ENCODE data around the gene SERTAD4.
"Not testable (repeated sequence)": the region's sequence is repeated elsewhere in the genome, so short reads cannot be mapped to it uniquely, and the experiment has no call there.

Gene SERTAD4

GRCh38 chr1:210232511-210233215 lies at the start of gene SERTAD4:
Gene SERTAD4 (plus strand): TSS chr1:210232796. CDS start chr1:210237961, 5,165 bp downstream.
- Mint-ChIP-seq H3K27me3 (peaks cover 52% of the 10 kb centered on the region), H3K9me3 (no peaks in the 10 kb centered on the region), H3K4me1 (peaks cover 6% of the 10 kb centered on the region), H3K36me3 (no peaks in the 10 kb centered on the region), H3K27ac (no peak within 1 kb of the TSS), H3K4me3 (peak within 1 kb of the TSS; percentile 63)
- peak; percentile 26 for ATAC-seq

DNA sequence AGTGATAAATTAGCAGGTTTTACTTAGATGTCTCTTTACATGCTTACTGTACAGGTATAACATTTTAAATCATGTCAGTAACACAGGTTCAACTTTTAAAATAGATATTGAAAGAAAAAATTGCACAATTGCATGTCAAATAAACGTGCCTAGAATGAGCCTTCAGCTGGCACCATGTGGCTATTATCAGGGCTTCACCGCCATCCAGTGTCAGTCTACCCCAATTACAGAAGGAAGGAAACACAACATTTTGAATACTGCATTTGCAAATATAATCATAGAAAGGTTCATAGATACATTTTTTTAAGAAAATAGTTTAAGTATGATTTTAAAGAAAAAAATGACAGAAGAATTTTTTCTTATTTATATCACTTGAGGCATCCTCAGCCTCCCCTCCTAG lies 47.5 kb upstream of the SERTAD4 start:
- H3K27ac Mint-ChIP-seq: no peak overlapping the region
- H3K4me1 Mint-ChIP-seq: no peaks in the 10 kb centered on the region
- H3K9me3 Mint-ChIP-seq: no peaks in the 10 kb centered on the region
- no peak overlapping the region for H3K4me3 Mint-ChIP-seq
- H3K27me3 Mint-ChIP-seq: peaks cover 22% of the 10 kb centered on the region
- no peak for ATAC-seq
- no peaks in the 10 kb centered on the region for H3K36me3 Mint-ChIP-seq

DNA sequence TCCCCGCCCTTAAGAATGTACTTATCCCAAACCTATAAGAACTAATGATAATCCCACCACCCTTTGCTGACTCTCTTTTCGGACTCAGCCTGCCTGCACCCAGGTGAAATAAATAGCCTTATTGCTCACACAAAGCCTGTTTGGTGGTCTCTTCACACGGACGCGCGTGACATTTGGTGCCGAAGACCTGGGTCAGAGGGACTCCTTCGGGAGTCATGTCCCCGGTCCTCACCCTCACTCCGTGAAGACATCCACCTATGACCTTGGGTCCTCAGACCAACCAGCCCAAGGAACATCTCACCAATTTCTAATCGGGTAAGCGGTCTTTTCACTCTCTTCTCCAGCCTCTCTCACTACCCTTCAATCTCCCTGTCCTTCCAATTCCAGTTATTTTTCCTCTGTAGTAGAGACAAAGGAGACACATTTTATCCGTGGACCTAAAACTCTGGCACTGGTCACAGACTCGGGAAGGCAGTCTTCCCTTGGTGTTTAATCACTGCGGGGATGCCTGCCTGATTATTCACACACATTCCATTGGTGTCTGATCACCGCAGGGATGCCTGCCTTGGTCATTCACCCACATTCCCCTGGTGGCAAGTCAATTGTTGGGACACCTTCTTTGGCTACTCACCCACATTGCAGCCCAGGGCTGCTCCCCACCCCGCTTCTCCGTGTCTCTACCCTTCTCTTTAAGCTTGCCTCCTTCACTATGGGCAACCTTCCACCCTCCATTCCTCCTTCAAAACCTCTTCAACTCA lies 44.6 kb upstream of the SERTAD4 start:
- H3K27me3 Mint-ChIP-seq, H3K27ac Mint-ChIP-seq, ATAC-seq, H3K36me3 Mint-ChIP-seq, H3K4me1 Mint-ChIP-seq, H3K4me3 Mint-ChIP-seq, H3K9me3 Mint-ChIP-seq: not testable (repeated sequence)

- no peaks in the 10 kb centered on the region for H3K9me3 Mint-ChIP-seq
- H3K27me3 Mint-ChIP-seq: no peaks in the 10 kb centered on the region
- H3K27ac Mint-ChIP-seq: no peak overlapping the region
- no peak overlapping the region for H3K4me3 Mint-ChIP-seq
- no peaks in the 10 kb centered on the region for H3K36me3 Mint-ChIP-seq
- H3K4me1 Mint-ChIP-seq: no peaks in the 10 kb centered on the region
- ATAC-seq: no peak
Observed at GRCh38 chr1:210189426-210189825, 43.2 kb upstream of the SERTAD4 start.

- no peak overlapping the region for H3K27ac Mint-ChIP-seq
- H3K36me3 Mint-ChIP-seq: no peaks in the 10 kb centered on the region
- ATAC-seq: no peak
- no peaks in the 10 kb centered on the region for H3K4me1 Mint-ChIP-seq
- H3K27me3 Mint-ChIP-seq: peaks cover 5% of the 10 kb centered on the region
- H3K9me3 Mint-ChIP-seq: no peaks in the 10 kb centered on the region
- no peak overlapping the region for H3K4me3 Mint-ChIP-seq
Observed at GRCh38 chr1:210195635-210196160, 36.9 kb upstream of the SERTAD4 start.

GRCh38 chr1:210196266-210196665 lies 36.3 kb upstream of the SERTAD4 start:
- not testable (repeated sequence) for H3K4me3 Mint-ChIP-seq

GRCh38 chr1:210198840-210199239 lies 33.8 kb upstream of the SERTAD4 start:
- Mint-ChIP-seq H3K4me3 (no peak overlapping the region), H3K4me1 (no peaks in the 10 kb centered on the region), H3K27me3 (peaks cover 12% of the 10 kb centered on the region), H3K36me3 (no peaks in the 10 kb centered on the region), H3K27ac (no peak overlapping the region), H3K9me3 (no peaks in the 10 kb centered on the region)
- ATAC-seq: no peak

More at GRCh38 chr1:210196266-210196665, 36.3 kb upstream of the SERTAD4 start:
- not testable (repeated sequence) for H3K27ac Mint-ChIP-seq, H3K9me3 Mint-ChIP-seq, H3K36me3 Mint-ChIP-seq, ATAC-seq, H3K4me1 Mint-ChIP-seq
- peaks cover 11% of the 10 kb centered on the region for H3K27me3 Mint-ChIP-seq

DNA sequence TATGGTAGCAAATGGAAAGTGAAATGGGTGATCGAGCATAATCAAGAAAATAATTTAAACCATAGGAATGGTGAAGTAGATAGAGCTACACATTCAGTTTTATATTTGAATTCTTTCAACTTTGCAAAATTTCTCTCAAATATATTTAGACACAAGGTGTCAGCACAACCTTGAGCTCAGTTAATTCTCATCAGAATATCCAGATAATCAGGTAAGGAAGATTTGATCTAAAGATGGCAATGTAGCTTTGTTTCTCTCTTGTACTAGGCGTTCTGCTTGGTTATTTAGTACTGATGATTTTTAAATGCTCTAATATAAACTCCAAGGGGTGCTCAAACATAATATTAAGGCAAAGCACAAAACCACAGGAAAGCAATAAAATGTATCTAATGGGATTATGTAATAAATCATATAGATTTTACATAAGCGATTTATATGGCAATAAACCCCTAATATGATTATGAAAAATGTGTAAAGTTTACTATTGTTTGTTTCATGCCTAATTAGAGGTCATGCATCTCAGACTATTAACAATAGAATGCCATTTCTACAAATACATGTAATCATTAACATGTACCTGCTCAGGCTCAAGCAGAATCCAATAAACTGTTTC lies 32.4 kb upstream of the SERTAD4 start:
- Mint-ChIP-seq H3K4me1 (no peaks in the 10 kb centered on the region), H3K27me3 (peaks cover 12% of the 10 kb centered on the region), H3K36me3 (no peaks in the 10 kb centered on the region), H3K27ac (no peak overlapping the region), H3K9me3 (no peaks in the 10 kb centered on the region), H3K4me3 (no peak overlapping the region)
- ATAC-seq: no peak

DNA sequence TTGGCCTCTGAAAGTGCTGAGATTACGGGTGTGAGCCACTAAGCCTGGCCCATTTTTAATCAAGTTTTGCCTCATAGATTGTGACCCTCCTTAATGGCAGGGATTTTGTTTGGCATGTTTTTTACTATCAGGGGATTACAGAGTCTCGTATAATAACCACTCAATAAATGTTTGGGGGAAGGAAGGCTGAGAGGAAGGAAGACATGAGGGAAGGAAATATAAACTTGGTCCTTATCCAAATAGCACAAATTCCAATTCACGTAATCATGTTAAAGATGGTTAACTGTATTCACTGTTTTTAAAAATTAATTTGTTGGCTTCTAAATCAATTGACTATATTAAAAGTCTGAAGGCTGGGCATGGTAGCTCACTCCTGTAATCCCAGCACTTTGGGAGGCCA lies 30.9 kb upstream of the SERTAD4 start:
- Mint-ChIP-seq H3K36me3 (no peaks in the 10 kb centered on the region), H3K9me3 (no peaks in the 10 kb centered on the region), H3K27ac (no peak overlapping the region), H3K4me3 (no peak overlapping the region), H3K27me3 (peaks cover 22% of the 10 kb centered on the region), H3K4me1 (no peaks in the 10 kb centered on the region)
- no peak for ATAC-seq

DNA sequence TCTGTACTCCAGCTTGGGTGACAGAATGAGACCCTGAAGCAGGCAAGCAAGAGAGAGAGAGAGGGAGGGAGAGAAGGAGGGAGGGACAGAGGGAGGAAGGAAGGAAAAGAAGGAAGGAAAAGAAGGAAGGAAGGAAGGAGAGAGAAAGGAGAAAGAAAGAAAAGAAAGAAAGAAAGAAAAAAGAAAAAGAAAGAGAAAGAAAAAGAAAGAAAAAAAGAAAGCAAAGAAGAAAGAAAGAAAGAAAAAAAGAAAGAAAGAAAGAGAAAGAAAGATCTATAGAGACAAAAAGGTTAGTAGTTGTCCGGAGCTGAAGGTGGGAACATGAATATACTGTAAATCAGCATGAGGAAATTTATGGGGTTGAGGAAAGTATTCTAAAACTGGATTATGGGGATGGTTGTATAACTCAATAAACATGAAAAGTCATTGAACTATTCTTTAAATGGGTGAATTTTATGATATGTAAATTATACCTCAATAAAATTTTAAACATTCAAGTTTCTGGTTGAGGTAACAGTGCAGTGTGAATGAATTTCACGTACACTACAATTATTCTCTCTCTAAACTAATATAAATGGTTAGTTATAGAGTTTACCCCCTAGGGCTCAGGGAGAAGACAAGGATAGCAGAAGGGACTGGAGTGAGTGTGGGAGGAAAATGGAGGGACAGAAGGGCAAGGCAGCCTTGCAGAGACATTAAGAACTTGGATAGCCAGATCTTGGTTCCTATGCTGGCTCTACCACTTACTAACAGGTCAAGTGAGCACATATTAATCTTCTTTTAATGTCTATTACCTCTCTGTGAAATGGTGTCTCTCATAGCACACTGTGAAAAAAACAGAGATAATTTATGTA lies 24.8 kb upstream of the SERTAD4 start:
- ATAC-seq: no peak
- H3K27ac Mint-ChIP-seq: no peak overlapping the region

GRCh38 chr1:210213335-210213734 lies 19.3 kb upstream of the SERTAD4 start:
- Mint-ChIP-seq H3K36me3 (no peaks in the 10 kb centered on the region), H3K4me1 (no peaks in the 10 kb centered on the region), H3K4me3 (no peak overlapping the region), H3K9me3 (no peaks in the 10 kb centered on the region), H3K27ac (no peak overlapping the region), H3K27me3 (peaks cover 65% of the 10 kb centered on the region)
- ATAC-seq: no peak

More for the DNA sequence above, 24.8 kb upstream of the SERTAD4 start:
- Mint-ChIP-seq H3K9me3 (no peaks in the 10 kb centered on the region), H3K27me3 (peaks cover 50% of the 10 kb centered on the region), H3K4me1 (no peaks in the 10 kb centered on the region), H3K36me3 (no peaks in the 10 kb centered on the region), H3K4me3 (no peak overlapping the region)

DNA sequence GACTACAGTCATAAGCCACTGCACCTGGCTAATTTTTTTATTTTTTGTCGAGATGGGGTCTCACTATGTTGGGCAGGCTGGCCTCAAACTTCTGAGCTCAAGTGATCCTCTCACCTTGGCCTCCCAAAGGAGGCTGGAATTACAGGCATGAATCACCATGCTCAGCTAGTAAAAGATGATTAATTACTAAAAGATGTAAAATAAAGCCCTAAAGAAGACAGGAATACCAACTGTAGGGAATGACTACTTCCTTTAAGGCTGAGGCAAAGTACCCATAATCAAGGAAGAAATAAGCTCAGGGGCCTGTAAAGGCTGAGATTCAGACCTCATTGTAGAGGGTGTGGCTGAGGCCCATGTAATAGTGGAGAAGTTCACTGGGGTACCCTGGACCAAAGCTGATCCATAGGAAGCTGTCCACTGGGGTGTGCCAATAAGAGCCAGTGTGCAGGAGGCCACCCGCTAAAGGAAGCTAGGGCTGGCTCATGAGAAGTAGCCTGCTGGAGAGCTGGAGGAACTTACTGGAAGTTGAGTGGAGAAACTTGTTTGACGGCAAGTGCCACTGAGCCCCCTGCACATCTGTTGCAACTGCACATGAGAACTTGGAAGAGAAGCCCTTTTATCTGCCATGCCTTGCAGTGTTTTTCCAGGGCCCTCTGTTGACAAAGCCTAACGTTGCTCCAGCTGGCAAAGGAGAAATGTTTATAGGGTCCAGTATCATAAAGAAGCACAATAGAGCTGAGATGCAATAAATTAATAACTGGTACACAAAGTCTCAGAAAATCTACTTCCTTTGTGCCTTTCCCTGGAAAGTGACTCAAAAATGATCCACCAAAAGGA lies 17.8 kb upstream of the SERTAD4 start:
- H3K4me3 Mint-ChIP-seq: no peak overlapping the region
- no peak for ATAC-seq
- no peaks in the 10 kb centered on the region for H3K36me3 Mint-ChIP-seq
- H3K9me3 Mint-ChIP-seq: no peaks in the 10 kb centered on the region
- H3K27me3 Mint-ChIP-seq: peaks cover 56% of the 10 kb centered on the region
- no peaks in the 10 kb centered on the region for H3K4me1 Mint-ChIP-seq
- H3K27ac Mint-ChIP-seq: no peak overlapping the region

DNA sequence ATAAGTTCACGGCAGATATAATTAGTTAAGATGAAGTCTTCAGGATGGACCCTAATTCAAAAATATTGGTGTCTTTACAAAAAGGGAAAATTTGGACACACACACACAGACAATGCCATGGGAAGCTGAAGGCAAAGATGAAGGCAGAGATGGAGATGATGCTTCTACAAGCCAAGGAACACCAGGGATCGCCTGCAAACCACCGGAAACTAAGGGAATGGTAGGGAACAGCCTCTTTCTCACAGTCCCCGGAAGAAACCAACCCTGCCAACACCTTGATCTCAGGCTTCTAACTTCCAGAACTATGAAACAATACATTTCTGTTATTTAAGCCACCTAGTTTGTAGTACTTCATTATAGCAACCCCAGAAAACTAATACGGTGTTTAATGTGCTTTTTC lies 15.1 kb upstream of the SERTAD4 start:
- no peaks in the 10 kb centered on the region for H3K36me3 Mint-ChIP-seq
- ATAC-seq: no peak
- H3K4me3 Mint-ChIP-seq: no peak overlapping the region
- no peaks in the 10 kb centered on the region for H3K4me1 Mint-ChIP-seq
- no peaks in the 10 kb centered on the region for H3K9me3 Mint-ChIP-seq
- no peak overlapping the region for H3K27ac Mint-ChIP-seq
- H3K27me3 Mint-ChIP-seq: peaks cover 53% of the 10 kb centered on the region

DNA sequence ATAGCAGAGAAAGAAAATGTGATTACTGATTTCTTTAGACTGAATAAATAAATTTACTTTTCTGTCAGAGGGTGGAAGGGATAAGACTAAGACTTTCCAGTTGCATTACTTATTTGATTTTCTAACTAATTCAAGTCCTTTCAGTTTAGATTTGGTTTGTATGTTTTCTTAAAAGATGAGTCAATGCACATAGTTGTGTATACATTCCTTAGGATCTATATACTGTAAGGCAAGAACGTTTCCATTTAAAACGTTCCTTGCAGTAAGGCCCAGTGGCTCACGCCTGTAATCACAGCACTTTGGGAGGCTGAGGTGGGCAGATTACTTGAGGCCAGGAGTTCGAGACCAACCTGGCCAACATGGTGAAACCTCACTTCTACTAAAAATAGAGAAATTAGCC lies 14.5 kb upstream of the SERTAD4 start:
- Mint-ChIP-seq H3K36me3 (no peaks in the 10 kb centered on the region), H3K27ac (no peak overlapping the region), H3K4me3 (no peak overlapping the region), H3K27me3 (peaks cover 50% of the 10 kb centered on the region), H3K9me3 (no peaks in the 10 kb centered on the region), H3K4me1 (no peaks in the 10 kb centered on the region)
- no peak for ATAC-seq

All from stimulated activated memory B cell treated with anti-CD40 and anti-IgM and Interleukin-4, amounts not matched to agents 10 μg/mL and 1 μg/mL and 100 μg/mL, for 72 hours (primary cell).